Astrocyte (in vitro differentiated cells and primary cell): ENCODE measurements around the gene CPE.

Experiments used
- CTCF ChIP-seq: IDR thresholded peaks from 2 replicates; pipeline ENCODE4 v1.5.1; 2011; ENCODE audit warnings: low read depth, mild to moderate bottlenecking, inconsistent platforms, low read length, moderate library complexity; ENCODE audit not compliant: insufficient read depth
- EZH2 ChIP-seq: IDR thresholded peaks from 2 replicates; pipeline ENCODE4 v1.6.1; 2012; ENCODE audit warnings: mild to moderate bottlenecking, low read length, inconsistent platforms; ENCODE audit not compliant: insufficient read depth

GRCh38 chr4:165448700-165449099 lies 69.9 kb downstream of the CPE start:
- TF ChIP-seq CTCF (no peak), EZH2 (no peak)
